ENCODE results near the gene R3HDM2.

The R3HDM2 gene

DNA sequence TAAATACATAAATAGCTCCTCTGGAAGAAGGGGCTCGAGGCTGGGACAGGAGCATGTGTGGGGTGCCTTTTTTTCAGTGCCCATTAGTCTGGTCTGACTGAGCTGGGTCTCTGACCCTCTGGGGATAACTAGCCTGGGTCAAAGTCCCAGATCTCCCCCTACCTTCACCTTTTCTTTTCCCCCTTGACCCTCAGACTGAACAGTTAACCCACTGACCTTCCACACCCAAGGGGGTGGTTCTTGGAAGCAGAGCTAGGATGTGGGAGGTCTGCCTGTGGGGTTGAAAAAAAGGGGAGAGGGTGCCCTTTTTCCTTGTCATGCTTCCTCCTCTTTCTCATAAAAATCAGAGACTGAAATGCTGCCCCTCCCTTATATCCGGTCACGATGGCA is 27.8 kb upstream of the R3HDM2 start:
- H3K9me3 ChIP-seq (ENCODE audit: control extremely low read depth in 1 of 5, control insufficient read depth in 4 of 5, insufficient read depth in 2 of 5, low read depth in 1 of 5, low read length in 4 of 5): no peaks in the 10 kb centered on the region
- ChIA-PET CTCF (interaction anchor here (0.7 to 18.4 kb wide), 29 partner anchors 8 to 229 kb away, joined by 3 to 518 read pairs (median 4); partner anchors contain the start of genes ARHGAP9 and DDIT3), POLR2A (interaction anchor here (0.5 to 1.2 kb wide), 6 partner anchors 20 to 152 kb away, joined by 3 to 4 read pairs (median 4); partner anchors contain the start of genes ARHGAP9 and DDIT3)
- WGBS (ENCODE audit: insufficient coverage): 0% methylated on average over 2 of the region's 3 CpGs
- peak overlapping the region in 1 of 2 experiments; percentile 64 for H3K27ac ChIP-seq (ENCODE audit: insufficient read depth in 1 of 2, low read depth in 1 of 2, low read length in 2 of 2, poor library complexity in 1 of 2, severe bottlenecking in 2 of 2)
- H3K36me3 ChIP-seq (ENCODE audit: control insufficient read depth in 4 of 4, insufficient read depth in 4 of 4, low read length in 3 of 4): no peaks in the 10 kb centered on the region
- H3K4me3 ChIP-seq (ENCODE audit: control insufficient read depth in 1 of 7, extremely low read depth in 1 of 7, insufficient read depth in 4 of 7, low read depth in 2 of 7, low read length in 6 of 7): peak overlapping the region in 6 of 7 experiments; percentile 68 to 90 (median 84)
- H3K4me1 ChIP-seq (ENCODE audit: control extremely low read depth in 1 of 4, control insufficient read depth in 4 of 4, insufficient read depth in 4 of 4, low read length in 3 of 4): peaks cover 8 to 51% (median 40%) of the 10 kb centered on the region in 4 experiments
- peaks cover 0 to 13% (median 4%) of the 10 kb centered on the region in 5 experiments for H3K27me3 ChIP-seq (replicated peaks in 2 of 5; ENCODE audit: control insufficient read depth in 4 of 5, insufficient read depth in 5 of 5, low read length in 4 of 5)
- DNase-seq: no peak

DNA sequence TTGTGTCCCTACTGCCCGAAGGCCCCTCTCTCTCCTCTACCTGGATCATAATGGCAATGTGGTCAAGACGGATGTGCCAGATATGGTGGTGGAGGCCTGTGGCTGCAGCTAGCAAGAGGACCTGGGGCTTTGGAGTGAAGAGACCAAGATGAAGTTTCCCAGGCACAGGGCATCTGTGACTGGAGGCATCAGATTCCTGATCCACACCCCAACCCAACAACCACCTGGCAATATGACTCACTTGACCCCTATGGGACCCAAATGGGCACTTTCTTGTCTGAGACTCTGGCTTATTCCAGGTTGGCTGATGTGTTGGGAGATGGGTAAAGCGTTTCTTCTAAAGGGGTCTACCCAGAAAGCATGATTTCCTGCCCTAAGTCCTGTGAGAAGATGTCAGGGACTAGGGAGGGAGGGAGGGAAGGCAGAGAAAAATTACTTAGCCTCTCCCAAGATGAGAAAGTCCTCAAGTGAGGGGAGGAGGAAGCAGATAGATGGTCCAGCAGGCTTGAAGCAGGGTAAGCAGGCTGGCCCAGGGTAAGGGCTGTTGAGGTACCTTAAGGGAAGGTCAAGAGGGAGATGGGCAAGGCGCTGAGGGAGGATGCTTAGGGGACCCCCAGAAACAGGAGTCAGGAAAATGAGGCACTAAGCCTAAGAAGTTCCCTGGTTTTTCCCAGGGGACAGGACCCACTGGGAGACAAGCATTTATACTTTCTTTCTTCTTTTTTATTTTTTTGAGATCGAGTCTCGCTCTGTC is 26.1 kb upstream of the R3HDM2 start:
- 100% methylated on average over 3 of the region's 6 CpGs for WGBS (ENCODE audit: insufficient coverage)
- ChIA-PET POLR2A (no interaction called here), CTCF (interaction anchor here (0.9 to 18.4 kb wide), 18 partner anchors 8 to 192 kb away, joined by 3 to 518 read pairs (median 6); partner anchors contain the start of genes ARHGAP9 and INHBC)
- Histone ChIP-seq H3K27ac (ENCODE audit: insufficient read depth in 1 of 2, low read depth in 1 of 2, low read length in 2 of 2, poor library complexity in 1 of 2, severe bottlenecking in 2 of 2) (no peak overlapping the region), H3K9me3 (ENCODE audit: control extremely low read depth in 1 of 5, control insufficient read depth in 4 of 5, insufficient read depth in 2 of 5, low read depth in 1 of 5, low read length in 4 of 5) (no peaks in the 10 kb centered on the region), H3K4me3 (ENCODE audit: control insufficient read depth in 1 of 7, extremely low read depth in 1 of 7, insufficient read depth in 4 of 7, low read depth in 2 of 7, low read length in 6 of 7) (no peak overlapping the region), H3K36me3 (ENCODE audit: control insufficient read depth in 4 of 4, insufficient read depth in 4 of 4, low read length in 3 of 4) (no peaks in the 10 kb centered on the region), H3K4me1 (ENCODE audit: control extremely low read depth in 1 of 4, control insufficient read depth in 4 of 4, insufficient read depth in 4 of 4, low read length in 3 of 4) (peaks cover 6 to 50% (median 34%) of the 10 kb centered on the region in 4 experiments), H3K27me3 (replicated peaks in 2 of 5; ENCODE audit: control insufficient read depth in 4 of 5, insufficient read depth in 5 of 5, low read length in 4 of 5) (peaks cover 0 to 13% (median 4%) of the 10 kb centered on the region in 5 experiments)
- no peak for DNase-seq

DNA sequence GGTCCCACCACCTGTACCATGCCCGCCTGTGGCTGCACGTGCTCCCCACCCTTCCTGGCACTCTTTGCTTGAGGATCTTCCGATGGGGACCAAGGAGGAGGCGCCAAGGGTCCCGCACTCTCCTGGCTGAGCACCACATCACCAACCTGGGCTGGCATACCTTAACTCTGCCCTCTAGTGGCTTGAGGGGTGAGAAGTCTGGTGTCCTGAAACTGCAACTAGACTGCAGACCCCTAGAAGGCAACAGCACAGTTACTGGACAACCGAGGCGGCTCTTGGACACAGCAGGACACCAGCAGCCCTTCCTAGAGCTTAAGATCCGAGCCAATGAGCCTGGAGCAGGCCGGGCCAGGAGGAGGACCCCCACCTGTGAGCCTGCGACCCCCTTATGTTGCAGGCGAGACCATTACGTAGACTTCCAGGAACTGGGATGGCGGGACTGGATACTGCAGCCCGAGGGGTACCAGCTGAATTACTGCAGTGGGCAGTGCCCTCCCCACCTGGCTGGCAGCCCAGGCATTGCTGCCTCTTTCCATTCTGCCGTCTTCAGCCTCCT is 25.4 kb upstream of the R3HDM2 start:
- Histone ChIP-seq H3K4me1 (ENCODE audit: control extremely low read depth in 1 of 4, control insufficient read depth in 4 of 4, insufficient read depth in 4 of 4, low read length in 3 of 4) (peaks cover 6 to 43% (median 29%) of the 10 kb centered on the region in 4 experiments), H3K27me3 (replicated peaks in 2 of 5; ENCODE audit: control insufficient read depth in 4 of 5, insufficient read depth in 5 of 5, low read length in 4 of 5) (peaks cover 0 to 11% (median 4%) of the 10 kb centered on the region in 5 experiments), H3K4me3 (ENCODE audit: control insufficient read depth in 1 of 7, extremely low read depth in 1 of 7, insufficient read depth in 4 of 7, low read depth in 2 of 7, low read length in 6 of 7) (peak overlapping the region in 3 of 7 experiments; percentile 20 to 71 (median 39)), H3K36me3 (ENCODE audit: control insufficient read depth in 4 of 4, insufficient read depth in 4 of 4, low read length in 3 of 4) (no peaks in the 10 kb centered on the region), H3K27ac (ENCODE audit: insufficient read depth in 1 of 2, low read depth in 1 of 2, low read length in 2 of 2, poor library complexity in 1 of 2, severe bottlenecking in 2 of 2) (no peak overlapping the region), H3K9me3 (ENCODE audit: control extremely low read depth in 1 of 5, control insufficient read depth in 4 of 5, insufficient read depth in 2 of 5, low read depth in 1 of 5, low read length in 4 of 5) (no peaks in the 10 kb centered on the region)
- ChIA-PET POLR2A (interaction anchor here (1.0 kb wide), 1 partner anchor 147 kb away, joined by 3 read pairs; no protein-coding TSS in a partner anchor), CTCF (interaction anchor here (0.7 to 18.4 kb wide), 32 partner anchors 9 to 191 kb away, joined by 3 to 518 read pairs (median 5); partner anchors contain the start of gene INHBC)
- DNase-seq: peak; percentile 71 to 81 (median 76)
- WGBS (ENCODE audit: insufficient coverage): 51% methylated on average over 14 of the region's 15 CpGs

DNA sequence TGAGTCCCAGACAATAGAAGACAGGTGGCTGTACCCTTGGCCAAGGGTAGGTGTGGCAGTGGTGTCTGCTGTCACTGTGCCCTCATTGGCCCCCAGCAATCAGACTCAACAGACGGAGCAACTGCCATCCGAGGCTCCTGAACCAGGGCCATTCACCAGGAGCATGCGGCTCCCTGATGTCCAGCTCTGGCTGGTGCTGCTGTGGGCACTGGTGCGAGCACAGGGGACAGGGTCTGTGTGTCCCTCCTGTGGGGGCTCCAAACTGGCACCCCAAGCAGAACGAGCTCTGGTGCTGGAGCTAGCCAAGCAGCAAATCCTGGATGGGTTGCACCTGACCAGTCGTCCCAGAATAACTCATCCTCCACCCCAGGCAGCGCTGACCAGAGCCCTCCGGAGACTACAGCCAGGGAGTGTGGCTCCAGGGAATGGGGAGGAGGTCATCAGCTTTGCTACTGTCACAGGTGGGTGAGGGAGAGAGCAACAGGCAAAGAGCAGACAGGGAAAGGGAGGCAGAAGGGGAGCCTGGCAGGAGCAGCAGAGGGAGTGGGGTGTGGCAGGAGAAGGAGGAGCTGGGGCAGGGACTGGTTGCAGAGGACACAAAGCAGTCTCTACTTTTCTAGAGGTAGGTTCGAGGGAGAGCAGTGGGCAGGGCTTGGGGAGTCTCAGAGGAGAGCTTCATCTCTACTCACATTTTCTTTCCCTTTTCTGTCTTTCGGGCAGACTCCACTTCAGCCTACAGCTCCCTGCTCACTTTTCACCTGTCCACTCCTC is 24.7 kb upstream of the R3HDM2 start:
- no peaks in the 10 kb centered on the region for H3K9me3 ChIP-seq (ENCODE audit: control extremely low read depth in 1 of 5, control insufficient read depth in 4 of 5, insufficient read depth in 2 of 5, low read depth in 1 of 5, low read length in 4 of 5)
- H3K27ac ChIP-seq (ENCODE audit: insufficient read depth in 1 of 2, low read depth in 1 of 2, low read length in 2 of 2, poor library complexity in 1 of 2, severe bottlenecking in 2 of 2): no peak overlapping the region
- H3K36me3 ChIP-seq (ENCODE audit: control insufficient read depth in 4 of 4, insufficient read depth in 4 of 4, low read length in 3 of 4): no peaks in the 10 kb centered on the region
- WGBS (ENCODE audit: insufficient coverage): 75% methylated on average over 5 of the region's 10 CpGs
- DNase-seq: no peak
- ChIA-PET POLR2A (interaction anchor here (0.6 to 1.0 kb wide), 2 partner anchors 25 to 146 kb away, joined by 3 read pairs; no protein-coding TSS in a partner anchor), CTCF (interaction anchor here (0.7 to 18.4 kb wide), 36 partner anchors 9 to 191 kb away, joined by 3 to 518 read pairs (median 5); partner anchors contain the start of gene INHBC)
- H3K4me3 ChIP-seq (ENCODE audit: control insufficient read depth in 1 of 7, extremely low read depth in 1 of 7, insufficient read depth in 4 of 7, low read depth in 2 of 7, low read length in 6 of 7): peak overlapping the region in 3 of 7 experiments; percentile 20 to 71 (median 39)
- peaks cover 6 to 37% (median 22%) of the 10 kb centered on the region in 4 experiments for H3K4me1 ChIP-seq (ENCODE audit: control extremely low read depth in 1 of 4, control insufficient read depth in 4 of 4, insufficient read depth in 4 of 4, low read length in 3 of 4)
- H3K27me3 ChIP-seq (replicated peaks in 2 of 5; ENCODE audit: control insufficient read depth in 4 of 5, insufficient read depth in 5 of 5, low read length in 4 of 5): peaks cover 0 to 5% (median 0%) of the 10 kb centered on the region in 5 experiments

DNA sequence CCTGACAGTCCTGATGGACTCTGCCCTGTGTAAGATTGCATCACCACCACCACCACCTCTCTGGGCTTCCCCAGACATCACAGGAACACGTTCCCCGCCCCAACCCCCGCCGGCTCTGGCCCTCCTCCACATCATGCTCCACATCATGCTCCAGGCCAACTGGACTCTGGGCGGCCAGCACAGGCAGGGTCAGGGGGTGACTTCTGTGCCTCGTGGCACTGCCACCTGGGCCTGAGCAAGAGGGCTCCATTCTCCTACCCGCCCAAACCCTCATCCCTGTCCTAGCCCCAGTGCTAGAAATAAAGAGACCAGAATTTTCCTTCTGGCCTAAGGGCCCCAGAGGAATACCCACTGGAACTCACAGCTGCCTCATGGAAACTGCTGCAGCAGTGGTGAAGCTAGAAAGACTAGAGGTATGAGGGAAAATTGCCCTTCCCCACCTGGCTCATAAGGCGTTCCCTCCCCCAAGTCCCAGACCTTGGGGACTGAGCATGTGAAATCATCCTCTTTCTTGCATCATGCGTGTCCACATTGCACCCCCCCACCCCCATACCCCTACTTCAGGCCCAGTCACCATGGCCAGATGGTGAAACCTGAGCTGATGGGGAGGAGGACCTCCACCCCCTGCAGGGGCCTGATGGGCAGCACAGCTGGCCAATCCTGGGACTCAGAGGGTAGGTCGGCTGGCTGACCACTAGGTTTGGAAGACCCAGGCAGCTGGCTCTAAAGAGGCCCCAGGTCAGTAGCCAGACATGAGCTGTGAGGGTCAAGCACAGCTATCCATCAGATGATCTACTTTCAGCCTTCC is 23.9 kb upstream of the R3HDM2 start, which contains the start of gene INHBE:
Gene INHBE (plus strand): TSS at position 742 of the 808 bp plus-strand sequence. CDS start 230 bp downstream, outside the sequence.
- Histone ChIP-seq H3K27ac (ENCODE audit: insufficient read depth in 1 of 2, low read depth in 1 of 2, low read length in 2 of 2, poor library complexity in 1 of 2, severe bottlenecking in 2 of 2) (peak within 1 kb of the TSS in 1 of 2 experiments; percentile 34), H3K9me3 (ENCODE audit: control extremely low read depth in 1 of 5, control insufficient read depth in 4 of 5, insufficient read depth in 2 of 5, low read depth in 1 of 5, low read length in 4 of 5) (no peaks in the 10 kb centered on the region), H3K27me3 (replicated peaks in 2 of 5; ENCODE audit: control insufficient read depth in 4 of 5, insufficient read depth in 5 of 5, low read length in 4 of 5) (no peaks in the 10 kb centered on the region), H3K4me1 (ENCODE audit: control extremely low read depth in 1 of 4, control insufficient read depth in 4 of 4, insufficient read depth in 4 of 4, low read length in 3 of 4) (peaks cover 3 to 32% (median 16%) of the 10 kb centered on the region in 4 experiments), H3K4me3 (ENCODE audit: control insufficient read depth in 1 of 7, extremely low read depth in 1 of 7, insufficient read depth in 4 of 7, low read depth in 2 of 7, low read length in 6 of 7) (peak within 1 kb of the TSS in 3 of 7 experiments; percentile 20 to 71 (median 39)), H3K36me3 (ENCODE audit: control insufficient read depth in 4 of 4, insufficient read depth in 4 of 4, low read length in 3 of 4) (no peaks in the 10 kb centered on the region)
- ChIA-PET POLR2A (interaction anchor here (1.0 kb wide), 1 partner anchor 145 kb away, joined by 3 read pairs; no protein-coding TSS in a partner anchor), CTCF (interaction anchor here (0.6 to 18.4 kb wide), 30 partner anchors 8 to 210 kb away, joined by 3 to 518 read pairs (median 5); partner anchors contain the start of gene INHBC)
- DNase-seq: no peak
- 94% methylated on average over 3 of the region's 10 CpGs for WGBS (ENCODE audit: insufficient coverage)

DNA sequence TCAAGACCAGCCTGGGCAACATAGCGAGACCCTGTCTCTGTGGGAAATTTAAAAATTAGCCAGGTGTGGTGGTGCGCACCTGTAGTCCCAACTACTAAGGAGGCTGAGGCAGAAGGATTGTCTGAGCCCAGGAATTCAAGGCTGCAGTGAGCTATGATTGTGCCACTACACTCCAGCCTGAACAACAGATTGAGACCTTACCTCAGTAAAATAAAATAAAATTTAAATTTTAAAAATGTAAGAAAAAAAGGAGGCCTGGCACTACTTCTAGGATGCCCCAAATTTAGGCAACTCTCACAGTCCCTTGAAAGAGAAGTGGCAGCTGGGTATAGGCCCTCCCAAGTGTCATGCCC is 23.3 kb upstream of the R3HDM2 start:
- ChIA-PET CTCF (interaction anchor here (0.6 to 18.4 kb wide), 20 partner anchors 8 to 210 kb away, joined by 3 to 518 read pairs (median 8); partner anchors contain the start of gene INHBC), POLR2A (no interaction called here)
- Histone ChIP-seq H3K9me3 (ENCODE audit: control extremely low read depth in 1 of 5, control insufficient read depth in 4 of 5, insufficient read depth in 2 of 5, low read depth in 1 of 5, low read length in 4 of 5) (no peaks in the 10 kb centered on the region), H3K4me1 (ENCODE audit: control extremely low read depth in 1 of 4, control insufficient read depth in 4 of 4, insufficient read depth in 4 of 4, low read length in 3 of 4) (peaks cover 3 to 28% (median 13%) of the 10 kb centered on the region in 4 experiments), H3K27ac (ENCODE audit: insufficient read depth in 1 of 2, low read depth in 1 of 2, low read length in 2 of 2, poor library complexity in 1 of 2, severe bottlenecking in 2 of 2) (peak overlapping the region in 1 of 2 experiments; percentile 34), H3K4me3 (ENCODE audit: control insufficient read depth in 1 of 7, extremely low read depth in 1 of 7, insufficient read depth in 4 of 7, low read depth in 2 of 7, low read length in 6 of 7) (no peak overlapping the region), H3K27me3 (replicated peaks in 2 of 5; ENCODE audit: control insufficient read depth in 4 of 5, insufficient read depth in 5 of 5, low read length in 4 of 5) (no peaks in the 10 kb centered on the region), H3K36me3 (ENCODE audit: control insufficient read depth in 4 of 4, insufficient read depth in 4 of 4, low read length in 3 of 4) (no peaks in the 10 kb centered on the region)
- no peak for DNase-seq
- whole genome bisulfite sequencing (ENCODE audit: insufficient coverage): 100% methylated on average over 2 of the region's 2 CpGs

Measured in common myeloid progenitor, CD34-positive (primary cell).